Pulmonary artery endothelial cell (primary cell): ENCODE results near the gene GPR83. TPM values are rescaled to one million over a fixed set of nuclear protein-coding genes. Genes with fewer than 3 reads are reported as not detected.
"Not testable (repeated sequence)": the region's sequence is repeated elsewhere in the genome, so short reads cannot be mapped to it uniquely, and the experiment has no call there.

ENCODE experiments used
- DNase-seq: peaks from one replicate; pipeline ENCODE4 v3.0.0-alpha.2; 2011; ENCODE audit warnings: low read depth, low spot score
- total RNA-seq: library from RNA; depleted of rRNA; stranded (reverse); fragments of >200 nt; gene quantifications from 2 replicates; pipeline ENCODE4 v1.2.3, GENCODE V29; 2014

Gene GPR83
- total RNA-seq: not detected in 2 replicates

DNA sequence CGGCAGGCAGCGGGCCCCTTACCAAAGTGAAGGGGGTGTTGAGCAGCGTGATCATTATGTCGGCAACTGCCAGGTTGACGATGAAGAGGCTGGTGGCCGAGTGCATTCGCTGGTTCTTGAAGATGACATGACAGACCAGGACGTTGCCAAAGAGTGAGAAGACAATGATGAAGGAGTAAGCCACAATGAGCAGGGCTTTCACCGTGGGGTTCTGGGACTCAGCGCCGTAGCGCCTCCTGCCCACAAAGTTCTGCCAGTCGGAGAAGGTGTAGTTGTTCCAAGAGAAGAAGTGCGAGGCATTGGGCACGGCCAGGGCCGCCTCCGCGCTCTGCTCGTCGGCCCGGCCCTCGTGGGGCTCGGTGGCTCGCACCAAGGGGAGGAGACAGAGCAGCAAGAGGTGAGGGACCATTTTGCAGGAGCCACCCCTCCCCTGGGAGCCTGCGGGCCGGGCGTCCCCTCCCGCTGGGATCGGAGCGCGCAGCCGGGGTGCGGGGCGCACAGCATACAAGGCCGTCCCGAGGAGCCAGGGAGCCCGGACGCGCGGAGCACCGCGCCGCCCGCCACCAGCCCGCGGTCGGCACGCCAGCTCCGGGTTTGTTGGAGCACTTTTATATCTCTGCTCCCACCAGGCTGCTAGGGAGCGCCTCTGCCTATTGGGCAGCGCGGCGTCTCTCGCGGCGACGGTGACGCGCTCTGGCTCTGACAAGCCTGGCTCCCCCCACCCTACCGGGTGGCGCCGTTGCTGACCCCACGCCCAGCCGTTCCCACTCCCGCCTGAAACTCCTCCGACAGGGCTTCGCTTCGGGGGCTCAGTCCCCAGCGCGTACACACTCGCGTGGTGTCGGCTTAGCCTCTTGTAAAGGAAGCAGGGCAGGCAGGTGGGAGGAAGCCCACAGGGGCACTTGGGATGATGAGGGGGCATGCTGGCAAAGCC lies at the start of gene GPR83:
Gene GPR83, minus strand, starts transcription at position 581 of the 934 bp plus-strand sequence. Its CDS starts 172 bp downstream, at position 409.
- no peak for DNase-seq

- DNase-seq: no peak
Measured at GRCh38 chr11:94450048-94450447, 48.8 kb upstream of the GPR83 start.

DNA sequence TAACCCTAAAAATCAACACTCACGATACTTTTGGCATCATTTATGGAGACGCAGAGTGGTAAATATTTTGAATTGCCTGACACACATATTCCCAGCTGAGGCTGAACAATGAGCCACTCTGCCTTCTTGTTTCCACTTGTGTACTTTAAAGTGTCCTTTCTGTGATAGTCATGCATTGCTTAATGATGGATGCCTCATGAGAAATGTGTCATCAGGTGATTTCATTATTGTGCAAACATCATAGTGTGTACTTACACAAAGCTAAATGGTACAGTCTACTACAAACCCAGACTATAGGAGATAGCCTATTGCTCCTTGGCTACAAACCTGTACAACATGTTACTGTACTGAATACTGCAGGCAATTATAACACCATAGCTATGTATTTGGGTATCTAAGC lies 48.2 kb upstream of the GPR83 start:
- DNase-seq: no peak

GRCh38 chr11:94449029-94449428 lies 47.8 kb upstream of the GPR83 start:
- no peak for DNase-seq

- no peak for DNase-seq
Measured at GRCh38 chr11:94447149-94447548, 45.9 kb upstream of the GPR83 start.

DNA sequence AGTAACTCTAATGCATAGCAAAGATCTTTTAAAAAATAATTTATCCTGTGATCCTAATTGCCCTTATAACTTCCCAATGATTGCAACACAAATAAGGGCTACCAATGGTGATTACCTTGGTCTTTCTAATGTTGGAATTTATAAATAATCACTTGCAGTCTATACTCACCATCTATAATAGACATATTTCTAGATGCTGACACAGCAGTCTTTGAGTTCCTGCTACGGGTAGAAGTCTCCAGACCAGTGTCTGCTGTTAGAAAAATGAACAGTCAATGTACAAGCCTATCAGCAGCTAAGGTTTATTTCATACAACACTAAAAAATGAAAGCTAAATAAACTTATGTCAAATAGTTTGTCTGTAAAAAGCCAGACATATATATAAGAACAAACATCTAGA lies 44.4 kb upstream of the GPR83 start:
- DNase-seq: no peak

- DNase-seq: no peak
Measured at GRCh38 chr11:94433049-94433448, 31.8 kb upstream of the GPR83 start.

GRCh38 chr11:94424662-94425061 lies 23.4 kb upstream of the GPR83 start:
- no peak for DNase-seq

- no peak for DNase-seq
Measured at GRCh38 chr11:94424011-94424410, 22.8 kb upstream of the GPR83 start.

DNA sequence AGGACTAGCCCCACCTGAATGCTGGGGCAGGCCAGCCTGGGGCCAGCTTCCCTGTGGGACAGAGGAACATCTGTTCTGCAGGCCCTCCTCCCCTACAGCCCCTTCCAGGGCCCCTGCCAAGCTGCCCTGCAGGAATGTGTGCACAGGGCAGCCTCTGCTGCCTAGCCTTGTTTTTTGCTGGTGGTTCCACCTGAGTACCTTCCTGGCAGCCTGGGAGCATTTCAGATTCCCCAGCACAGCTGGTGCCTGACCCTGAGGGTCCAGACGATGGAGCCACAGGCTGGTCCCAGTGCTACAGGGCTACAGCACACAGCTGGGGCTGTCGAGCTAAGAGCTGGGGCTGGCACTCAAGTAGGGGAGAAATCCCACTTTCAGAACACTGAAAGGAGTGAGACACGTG lies 22.3 kb upstream of the GPR83 start:
- DNase-seq: no peak

GRCh38 chr11:94418123-94418765 lies 17.0 kb upstream of the GPR83 start:
- DNase-seq: no peak

DNA sequence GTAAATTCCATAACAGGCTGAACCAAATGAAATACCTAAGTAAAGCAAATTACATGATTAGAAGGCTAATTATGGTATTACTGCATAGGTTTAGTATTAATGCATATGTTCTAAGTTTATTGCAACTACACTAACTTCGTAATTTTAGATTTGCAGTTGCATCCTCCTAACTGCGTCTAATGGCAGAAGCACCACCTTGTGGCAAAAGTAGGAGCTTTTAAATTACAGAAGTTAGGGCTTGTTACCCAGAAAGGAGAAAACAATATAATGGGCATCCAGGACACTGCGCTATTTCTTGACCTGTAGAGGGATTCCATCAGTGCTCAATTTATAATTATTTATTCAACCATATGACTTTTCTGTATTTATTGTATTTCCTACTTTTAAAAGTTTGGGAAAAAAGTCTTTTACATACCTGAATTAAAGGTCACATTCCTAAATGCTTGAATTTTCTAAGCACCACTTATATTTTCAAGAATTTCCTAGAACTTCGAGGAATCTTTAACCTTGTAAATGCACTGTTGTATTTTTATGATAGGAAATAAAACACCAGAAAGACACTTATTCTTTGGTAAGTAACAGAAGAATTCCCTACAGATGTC lies 16.3 kb upstream of the GPR83 start:
- DNase-seq: no peak

DNA sequence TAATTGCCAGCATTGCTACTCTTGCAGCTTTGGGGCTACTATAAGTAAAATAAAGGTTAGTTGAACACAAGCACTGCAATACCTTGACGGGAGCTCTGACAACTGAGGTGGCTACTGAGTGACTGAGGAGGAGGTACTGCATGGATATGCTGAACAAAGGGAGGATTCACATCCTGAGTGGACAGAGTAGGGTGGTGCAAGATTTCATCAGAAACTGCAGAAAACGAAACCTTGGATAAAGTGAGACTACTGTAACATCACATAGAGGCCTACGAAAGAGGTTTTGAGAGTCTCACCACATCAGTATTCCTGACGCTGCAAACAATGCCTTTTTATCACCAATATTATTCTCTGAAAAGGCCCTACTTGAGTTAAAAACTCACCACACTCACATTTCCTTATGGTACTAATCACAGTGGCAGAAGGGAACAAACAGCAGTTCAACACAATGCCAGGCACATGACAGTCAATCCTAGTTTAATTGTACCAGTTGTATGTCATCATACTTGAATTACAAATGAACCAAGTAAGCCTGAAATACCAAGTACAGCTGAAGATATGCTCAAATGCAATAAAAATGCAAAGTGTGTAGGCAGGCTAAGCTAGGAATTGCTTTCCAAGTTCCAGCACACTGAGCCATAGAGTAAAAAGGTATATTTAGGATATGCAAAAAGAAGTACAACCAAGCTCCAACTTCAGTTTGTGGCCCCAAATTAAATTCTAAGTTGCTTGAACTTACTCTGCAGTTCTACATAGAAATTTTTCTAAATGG lies 4.0 kb upstream of the GPR83 start:
- DNase-seq: no peak

GRCh38 chr11:94402355-94402754 lies 1.1 kb upstream of the GPR83 start:
- no peak for DNase-seq

DNA sequence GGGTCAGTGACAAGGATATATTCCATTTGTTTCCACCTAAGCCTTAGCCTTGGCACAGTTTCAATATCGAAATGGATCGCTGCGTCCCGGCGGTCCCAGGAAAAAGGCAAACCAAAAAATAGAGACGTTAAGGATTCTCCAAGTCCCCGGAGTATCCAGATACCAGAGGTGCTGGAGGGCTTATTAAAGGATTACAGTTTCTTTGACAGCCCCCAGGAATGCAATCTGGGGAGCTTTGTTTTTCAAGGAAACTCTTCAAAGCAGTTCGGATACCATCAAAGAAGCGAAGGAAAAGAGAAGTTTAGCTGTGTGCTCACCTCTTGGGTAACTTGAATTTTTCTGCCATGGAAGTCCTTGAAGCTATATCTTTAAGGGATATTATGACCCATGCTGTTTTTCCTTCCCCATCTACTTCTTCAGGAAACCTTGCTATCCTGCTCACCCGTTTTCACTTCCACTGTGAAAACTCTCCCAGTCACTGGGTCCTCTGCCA lies 600 bp upstream of the GPR83 start:
- DNase-seq: no peak

- no peak for DNase-seq
Measured at GRCh38 chr11:94400457-94400838, 771 bp downstream of the GPR83 start.

GRCh38 chr11:94400050-94400449 lies 1.2 kb downstream of the GPR83 start:
- DNase-seq: no peak

DNA sequence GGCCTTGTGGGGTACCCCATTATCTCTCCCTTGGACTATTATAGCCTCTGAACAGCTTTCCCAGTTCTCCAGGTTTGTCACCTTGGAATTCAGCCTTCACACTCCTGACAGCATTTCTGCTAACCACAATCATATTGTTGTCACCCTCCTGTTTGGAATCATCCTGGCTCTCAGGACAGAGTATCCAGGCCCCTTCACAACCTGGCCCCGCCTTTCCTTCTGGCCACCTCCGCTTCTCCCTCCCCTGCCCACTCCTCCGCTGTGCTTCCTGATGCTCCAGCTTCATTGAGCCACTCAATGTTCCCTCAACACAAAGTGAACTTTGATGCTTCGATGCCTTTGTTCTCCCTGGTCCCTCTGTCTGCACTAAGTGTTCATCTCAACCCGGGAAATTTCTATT lies 3.1 kb downstream of the GPR83 start:
- DNase-seq: no peak

- DNase-seq: no peak
Measured at GRCh38 chr11:94396282-94396681, 4.9 kb downstream of the GPR83 start.

DNA sequence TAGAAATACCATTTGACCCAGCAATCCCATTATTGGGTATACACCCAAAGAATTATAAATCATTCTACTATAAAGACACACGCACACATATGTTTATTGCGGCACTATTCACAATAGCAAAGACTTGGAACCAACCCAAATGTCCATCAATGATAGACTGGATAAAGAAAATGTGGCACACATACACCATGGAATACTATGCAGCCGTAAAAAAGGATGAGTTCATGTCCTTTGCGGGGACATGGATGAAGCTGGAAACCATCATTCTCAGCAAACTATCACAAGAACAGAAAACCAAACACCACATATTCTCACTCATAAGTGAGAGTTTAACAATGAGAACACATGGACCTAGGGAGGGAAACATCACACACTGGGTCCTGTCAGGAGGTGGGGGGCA lies 9.3 kb downstream of the GPR83 start:
- DNase-seq: not testable (repeated sequence)

- no peak for DNase-seq
Measured at GRCh38 chr11:94379613-94380012, 21.6 kb downstream of the GPR83 start.
